Mesendoderm (in vitro differentiated cells): ENCODE results near the gene STIMATE. TPM values are rescaled to one million over a fixed set of nuclear protein-coding genes. Genes with fewer than 3 reads are reported as not detected.

Experiments used
- DNase-seq: peaks from one replicate; pipeline ENCODE4 v3.0.0; 2013
- H2AK5ac ChIP-seq: 2 replicates; pipeline ENCODE4 v1.6.1; 2013; ENCODE audit warnings: low read length, inconsistent platforms
- H2BK120ac ChIP-seq: 2 replicates; pipeline ENCODE4 v1.6.1; 2013; ENCODE audit warnings: low read depth, mild to moderate bottlenecking, low read length, moderate library complexity, mixed read lengths
- H2BK15ac ChIP-seq: replicated peaks from 2 replicates; pipeline ENCODE4 v1.6.1; 2013; ENCODE audit warnings: low read depth, mild to moderate bottlenecking, moderate library complexity
- H2BK5ac ChIP-seq: 2 replicates; pipeline ENCODE4 v1.6.1; 2013; ENCODE audit warnings: low read length, inconsistent platforms
- H3K18ac ChIP-seq: 2 replicates; pipeline ENCODE4 v1.6.1; 2013; ENCODE audit warnings: mild to moderate bottlenecking, low read length, mixed read lengths
- H3K23ac ChIP-seq: one replicate; pipeline ENCODE4 v1.6.1; 2013; ENCODE audit warnings: low read length
- H3K27ac ChIP-seq: 2 replicates; pipeline ENCODE4 v1.5.1; 2013; ENCODE audit warnings: low read depth, mild to moderate bottlenecking, inconsistent platforms, low read length, moderate library complexity
- H3K27me3 ChIP-seq: 2 replicates; pipeline ENCODE4 v1.6.1; 2013; ENCODE audit warnings: low read length, control low read depth, mild to moderate bottlenecking, inconsistent platforms; ENCODE audit not compliant: insufficient read depth, poor library complexity
- H3K36me3 ChIP-seq: 2 replicates; pipeline ENCODE4 v1.6.1; 2013; ENCODE audit warnings: low read length, inconsistent platforms; ENCODE audit not compliant: control insufficient read depth, insufficient read depth
- H3K4ac ChIP-seq: one replicate; pipeline ENCODE4 v1.6.1; 2013; ENCODE audit warnings: low read depth, mild to moderate bottlenecking, low read length, moderate library complexity
- H3K4me1 ChIP-seq: 2 replicates; pipeline ENCODE4 v1.6.1; 2013; ENCODE audit warnings: low read depth, low read length, inconsistent platforms; ENCODE audit not compliant: control insufficient read depth
- H3K4me2 ChIP-seq: 2 replicates; pipeline ENCODE4 v1.6.1; 2013; ENCODE audit warnings: low read length
- H3K4me3 ChIP-seq: 2 replicates; pipeline ENCODE4 v1.5.1; 2013; ENCODE audit warnings: mild to moderate bottlenecking, low read length
- H3K56ac ChIP-seq: one replicate; pipeline ENCODE4 v1.6.1; 2013; ENCODE audit warnings: low read length
- H3K79me1 ChIP-seq: 2 replicates; pipeline ENCODE4 v1.6.1; 2013; ENCODE audit warnings: low read length, inconsistent platforms
- H3K79me2 ChIP-seq: 2 replicates; pipeline ENCODE4 v1.6.1; 2013; ENCODE audit warnings: mild to moderate bottlenecking, low read length; ENCODE audit not compliant: control insufficient read depth, insufficient read depth
- H3K9ac ChIP-seq: 2 replicates; pipeline ENCODE4 v1.6.1; 2013; ENCODE audit warnings: low read length, inconsistent platforms
- H4K5ac ChIP-seq: one replicate; pipeline ENCODE4 v1.6.1; 2013; ENCODE audit warnings: low read length
- H4K8ac ChIP-seq: one replicate; pipeline ENCODE4 v1.6.1; 2013; ENCODE audit warnings: low read depth, mild to moderate bottlenecking, control low read depth, low read length, moderate library complexity
- WGBS: extraction: QIAGEN DNeasy Blood & Tissue Kit; methylation state at CpG from one replicate; pipeline ENCODE4 v1.1.7; 2013; ENCODE audit warnings: low lambda C conversion rate, missing lambda C conversion rate; ENCODE audit not compliant: insufficient coverage; ENCODE audit errors: extremely low coverage; 5-methylcytosine and 5-hydroxymethylcytosine counted together
- polyA plus RNA-seq, 2 experiments: library from polyadenylated mRNA; stranded (reverse); fragments of 200-250 nt; gene quantifications; one replicate each; pipeline ENCODE4 v1.2.3, GENCODE V29; 2013

Gene STIMATE
- 19.3 TPM for polyA plus RNA-seq (2013, experiment 1 of 2)
- 20.8 TPM for polyA plus RNA-seq (2013, experiment 2 of 2)

GRCh38 chr3:52897130-52898122 lies at the start of gene STIMATE:
STIMATE (minus strand) TSS chr3:52897548; CDS start chr3:52897450, 98 bp downstream.
- no peak within 1 kb of the TSS for H3K23ac ChIP-seq
- H3K36me3 ChIP-seq = no peaks in the 10 kb centered on the region
- no peak within 1 kb of the TSS for H4K5ac ChIP-seq
- H3K4ac ChIP-seq = no peak within 1 kb of the TSS
- H3K27me3 ChIP-seq = no peaks in the 10 kb centered on the region
- no peak within 1 kb of the TSS for H3K18ac ChIP-seq
- H2BK5ac ChIP-seq = no peak within 1 kb of the TSS
- peak within 1 kb of the TSS; percentile 97 for H3K4me2 ChIP-seq
- H3K4me3 ChIP-seq = peak within 1 kb of the TSS; percentile 79
- peak; percentile 88 for DNase-seq
- no peak within 1 kb of the TSS for H4K8ac ChIP-seq
- H2BK15ac ChIP-seq = no peak within 1 kb of the TSS
- H3K79me2 ChIP-seq = peaks cover 3% of the 10 kb centered on the region
- H3K27ac ChIP-seq = no peak within 1 kb of the TSS
- WGBS = no CpG with 5 or more reads among the region's 85 CpGs
- H3K79me1 ChIP-seq = peaks cover 10% of the 10 kb centered on the region
- no peak within 1 kb of the TSS for H2AK5ac ChIP-seq
- peak within 1 kb of the TSS; percentile 85 for H3K9ac ChIP-seq
- H3K56ac ChIP-seq = peak within 1 kb of the TSS; percentile 92
- no peaks in the 10 kb centered on the region for H3K4me1 ChIP-seq
- H2BK120ac ChIP-seq = no peak within 1 kb of the TSS

DNA sequence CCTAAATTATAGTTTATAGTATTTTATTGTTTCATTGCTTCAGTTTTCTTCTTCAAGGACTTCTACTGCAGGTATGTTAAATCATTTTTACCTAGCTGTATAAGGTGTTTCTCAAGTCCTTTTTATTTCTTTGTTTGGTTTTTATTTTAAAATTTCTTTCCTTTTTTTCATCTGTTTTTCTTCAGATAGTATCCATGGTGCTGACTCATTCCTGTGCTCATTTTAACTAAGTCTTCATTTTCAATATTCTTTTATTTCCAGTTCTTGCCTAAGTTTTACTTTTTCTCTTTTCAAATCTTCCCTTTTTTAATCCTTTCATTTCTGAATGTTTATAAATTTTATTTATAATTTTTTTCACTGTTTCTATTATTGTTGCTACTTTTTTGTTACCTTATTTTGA lies 42.3 kb upstream of the STIMATE start:
- H3K27ac ChIP-seq = no peak overlapping the region
- no peak overlapping the region for H3K4me3 ChIP-seq
- no peaks in the 10 kb centered on the region for H3K36me3 ChIP-seq
- H3K23ac ChIP-seq = no peak overlapping the region
- no peaks in the 10 kb centered on the region for H3K27me3 ChIP-seq
- no peak overlapping the region for H4K8ac ChIP-seq
- H3K56ac ChIP-seq = no peak overlapping the region
- H2BK5ac ChIP-seq = no peak overlapping the region
- no peak overlapping the region for H3K18ac ChIP-seq
- no peak overlapping the region for H3K4me2 ChIP-seq
- H2BK120ac ChIP-seq = no peak overlapping the region
- no peaks in the 10 kb centered on the region for H3K4me1 ChIP-seq
- no peak overlapping the region for H4K5ac ChIP-seq
- no peak overlapping the region for H2BK15ac ChIP-seq
- no peak for DNase-seq
- no peaks in the 10 kb centered on the region for H3K79me2 ChIP-seq
- H3K79me1 ChIP-seq = no peaks in the 10 kb centered on the region
- H2AK5ac ChIP-seq = no peak overlapping the region
- no peak overlapping the region for H3K9ac ChIP-seq
- H3K4ac ChIP-seq = no peak overlapping the region

- no peak overlapping the region for H3K4me2 ChIP-seq
- H2BK5ac ChIP-seq = no peak overlapping the region
- no peak overlapping the region for H2BK120ac ChIP-seq
- H3K4me1 ChIP-seq = no peaks in the 10 kb centered on the region
- H3K27ac ChIP-seq = no peak overlapping the region
- H3K36me3 ChIP-seq = no peaks in the 10 kb centered on the region
- DNase-seq = peak; percentile 66
- H4K5ac ChIP-seq = no peak overlapping the region
- H3K23ac ChIP-seq = no peak overlapping the region
- no peak overlapping the region for H2BK15ac ChIP-seq
- no peak overlapping the region for H3K18ac ChIP-seq
- no peak overlapping the region for H4K8ac ChIP-seq
- H3K4me3 ChIP-seq = no peak overlapping the region
- no peaks in the 10 kb centered on the region for H3K79me2 ChIP-seq
- no peaks in the 10 kb centered on the region for H3K27me3 ChIP-seq
- H2AK5ac ChIP-seq = no peak overlapping the region
- H3K4ac ChIP-seq = no peak overlapping the region
- no CpG with 5 or more reads among the region's 8 CpGs for WGBS
- no peak overlapping the region for H3K56ac ChIP-seq
- H3K79me1 ChIP-seq = no peaks in the 10 kb centered on the region
- no peak overlapping the region for H3K9ac ChIP-seq
These were observed 37.5 kb upstream of the STIMATE start for GRCh38 chr3:52934630-52935530.

DNA sequence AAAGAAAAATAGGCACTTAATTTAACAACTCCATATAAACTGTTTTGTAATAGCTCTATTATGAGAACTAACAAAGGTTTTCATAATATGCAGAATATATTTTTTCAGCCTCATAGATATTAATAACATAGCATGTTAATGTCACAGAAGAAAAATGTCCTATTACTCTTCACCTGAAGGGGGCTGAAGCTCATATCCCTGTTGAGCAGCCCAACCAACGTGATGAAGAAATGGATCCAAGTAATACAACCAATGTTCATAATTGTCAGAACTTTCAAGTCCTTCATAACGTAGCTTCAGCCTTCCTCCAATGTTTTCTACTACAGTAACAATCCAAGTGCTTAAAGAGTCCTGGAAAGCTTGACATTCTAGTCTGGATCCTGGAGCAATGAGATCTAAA lies 34.5 kb upstream of the STIMATE start:
- Histone ChIP-seq H3K18ac (no peak overlapping the region), H2AK5ac (no peak overlapping the region), H3K79me2 (no peaks in the 10 kb centered on the region), H3K27me3 (no peaks in the 10 kb centered on the region), H2BK15ac (no peak overlapping the region), H3K36me3 (no peaks in the 10 kb centered on the region), H3K79me1 (no peaks in the 10 kb centered on the region), H4K5ac (no peak overlapping the region), H3K4ac (no peak overlapping the region), H3K27ac (no peak overlapping the region), H3K56ac (no peak overlapping the region), H3K9ac (no peak overlapping the region), H2BK120ac (no peak overlapping the region), H2BK5ac (no peak overlapping the region), H4K8ac (no peak overlapping the region), H3K23ac (no peak overlapping the region), H3K4me3 (no peak overlapping the region), H3K4me2 (no peak overlapping the region), H3K4me1 (no peaks in the 10 kb centered on the region)
- no peak for DNase-seq
- no CpG with 5 or more reads among the region's 2 CpGs for WGBS

- no peak overlapping the region for H3K4me2 ChIP-seq
- H3K56ac ChIP-seq = no peak overlapping the region
- H3K27ac ChIP-seq = no peak overlapping the region
- no peaks in the 10 kb centered on the region for H3K36me3 ChIP-seq
- H3K18ac ChIP-seq = no peak overlapping the region
- no peak overlapping the region for H4K8ac ChIP-seq
- H3K9ac ChIP-seq = no peak overlapping the region
- H3K4ac ChIP-seq = no peak overlapping the region
- no peak overlapping the region for H3K4me3 ChIP-seq
- H3K27me3 ChIP-seq = no peaks in the 10 kb centered on the region
- no peak overlapping the region for H2BK15ac ChIP-seq
- no peak overlapping the region for H2BK5ac ChIP-seq
- no CpG with 5 or more reads among the region's 6 CpGs for WGBS
- no peaks in the 10 kb centered on the region for H3K4me1 ChIP-seq
- H4K5ac ChIP-seq = no peak overlapping the region
- H2AK5ac ChIP-seq = no peak overlapping the region
- no peaks in the 10 kb centered on the region for H3K79me2 ChIP-seq
- no peak overlapping the region for H2BK120ac ChIP-seq
- no peak for DNase-seq
- no peaks in the 10 kb centered on the region for H3K79me1 ChIP-seq
- no peak overlapping the region for H3K23ac ChIP-seq
These were observed 34.0 kb upstream of the STIMATE start for GRCh38 chr3:52931328-52931727.
